Hepatocyte (in vitro differentiated cells): ENCODE data around the gene NUBPL. TPM values are rescaled to one million over a fixed set of nuclear protein-coding genes. Genes with fewer than 3 reads are reported as not detected.
"Not testable (repeated sequence)": the region's sequence is repeated elsewhere in the genome, so short reads cannot be mapped to it uniquely, and the experiment has no call there.

Experiments
- DNase-seq: peaks from one replicate; pipeline ENCODE4 v3.0.0-alpha.2; 2016; ENCODE audit warnings: low spot score
- H2AFZ ChIP-seq: fragments of 200-600 bp; sonication (generic); 2 replicates; pipeline ENCODE4 v1.6.0; 2016; ENCODE audit warnings: antibody characterized with exemption, mild to moderate bottlenecking
- H3K27ac ChIP-seq: fragments of 200-600 bp; sonication (generic); 2 replicates; pipeline ENCODE4 v1.5.1; 2016; ENCODE audit warnings: mild to moderate bottlenecking
- H3K27me3 ChIP-seq: fragments of 200-600 bp; sonication (generic); 2 replicates; pipeline ENCODE4 v1.6.1; 2016
- H3K36me3 ChIP-seq: fragments of 200-600 bp; sonication (generic); replicated peaks from 2 replicates; pipeline ENCODE4 v1.5.1; 2016; ENCODE audit warnings: low read depth; ENCODE audit not compliant: insufficient read depth
- H3K4me1 ChIP-seq: fragments of 200-600 bp; sonication (generic); 2 replicates; pipeline ENCODE4 v1.5.1; 2016; ENCODE audit warnings: mild to moderate bottlenecking, moderate library complexity; ENCODE audit not compliant: insufficient read depth
- H3K4me2 ChIP-seq: fragments of 200-600 bp; sonication (generic); 2 replicates; pipeline ENCODE4 v1.6.0; 2016
- H3K4me3 ChIP-seq: fragments of 200-600 bp; sonication (generic); 2 replicates; pipeline ENCODE4 v1.5.1; 2016; ENCODE audit warnings: mild to moderate bottlenecking
- H3K79me2 ChIP-seq: fragments of 200-600 bp; sonication (generic); 2 replicates; pipeline ENCODE4 v1.6.0; 2017; ENCODE audit warnings: mild to moderate bottlenecking
- H3K9me2 ChIP-seq: fragments of 200-600 bp; sonication (generic); replicated peaks from 2 replicates; pipeline ENCODE4 v1.6.0; 2017; ENCODE audit warnings: mild to moderate bottlenecking; ENCODE audit not compliant: insufficient read depth
- H3K9me3 ChIP-seq: fragments of 200-600 bp; sonication (generic); 2 replicates; pipeline ENCODE4 v1.5.1; 2016; ENCODE audit warnings: low read depth, mild to moderate bottlenecking
- H4K20me1 ChIP-seq: fragments of 200-600 bp; sonication (generic); 2 replicates; pipeline ENCODE4 v1.6.0; 2016; ENCODE audit warnings: mild to moderate bottlenecking; ENCODE audit not compliant: insufficient read depth, poor library complexity, severe bottlenecking
- CTCF ChIP-seq: fragments of 200-600 bp; sonication (generic); IDR thresholded peaks from 2 replicates; pipeline ENCODE4 v1.5.1; 2016; ENCODE audit warnings: antibody characterized with exemption, mild to moderate bottlenecking; ENCODE audit not compliant: poor library complexity
- EZH2 ChIP-seq: fragments of 200-600 bp; sonication (generic); IDR thresholded peaks from 2 replicates; pipeline ENCODE4 v1.6.1; 2016; ENCODE audit warnings: antibody characterized with exemption, mild to moderate bottlenecking, borderline replicate concordance
- EZH2phosphoT487 ChIP-seq: fragments of 200-600 bp; sonication (generic); IDR thresholded peaks from one replicate; pipeline ENCODE4 v1.6.1; 2018; ENCODE audit warnings: antibody characterized with exemption, mild to moderate bottlenecking, low read depth, moderate library complexity; ENCODE audit not compliant: unreplicated experiment, severe bottlenecking
- WGBS: methylation state at CpG from one replicate; pipeline ENCODE4 v1.1.6; 2016; ENCODE audit warnings: low lambda C conversion rate; ENCODE audit errors: missing lambda C conversion rate; 5-methylcytosine and 5-hydroxymethylcytosine counted together
- polyA plus RNA-seq: library from polyadenylated mRNA; unstranded; fragments of >200 nt; fragmentation: Nextera tagmentation; extraction: Ambion mirVana; gene quantifications from 2 replicates; pipeline ENCODE4 v1.2.1, GENCODE V29; 2016
- total RNA-seq: library from RNA; depleted of rRNA; stranded (reverse); fragments of >200 nt; gene quantifications from 2 replicates; pipeline ENCODE4 v1.2.3, GENCODE V29; 2014

NUBPL gene
- total and polyA plus RNA-seq, 2 experiments from 2014 or later: 7.4 to 14.8 TPM

DNA sequence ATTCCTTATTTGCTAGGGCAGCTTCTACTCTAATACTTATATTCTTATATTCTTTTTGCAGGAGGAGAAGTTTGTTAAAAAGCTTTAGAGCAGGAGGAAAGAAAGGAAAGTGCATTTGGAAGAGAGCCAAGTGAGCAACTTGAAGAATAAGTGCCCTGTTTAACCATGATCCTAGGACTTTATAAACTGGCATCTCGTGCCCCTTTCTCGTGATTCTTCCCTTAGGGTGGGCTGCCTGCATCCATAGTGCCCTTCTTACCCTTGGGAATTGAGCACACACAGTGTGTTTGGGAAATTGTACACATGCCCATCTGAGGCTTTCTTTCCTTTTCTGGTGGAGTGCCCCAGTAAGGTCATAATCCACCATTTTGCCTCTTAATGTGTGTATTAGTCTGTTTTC, 141.9 kb downstream of the NUBPL start:
- Histone ChIP-seq H3K4me1 (no peaks in the 10 kb centered on the region), H3K4me2 (no peak overlapping the region)
- 63% methylated on average over 2 of the region's 2 CpGs for WGBS

DNA sequence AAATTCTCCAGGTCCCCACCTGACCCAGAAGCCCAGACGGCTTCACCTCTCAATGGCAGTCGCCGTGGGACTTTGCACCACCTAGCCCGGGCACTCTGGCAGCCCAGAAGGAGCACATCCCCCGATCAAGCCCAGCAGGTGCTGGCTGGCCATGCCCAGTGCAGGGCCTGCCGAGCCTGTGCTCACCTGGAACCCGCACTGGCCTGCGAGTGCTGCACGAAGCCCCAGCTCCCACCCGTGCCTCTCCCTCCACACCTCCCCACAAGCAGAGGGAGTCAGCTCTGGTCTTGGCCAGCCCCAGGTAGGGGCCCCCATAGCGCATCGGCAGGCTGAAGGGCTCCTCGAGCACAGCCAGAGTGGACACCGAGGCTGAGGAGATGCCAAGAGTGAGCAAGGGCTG, 144.5 kb downstream of the NUBPL start:
- Histone ChIP-seq H3K9me2 (no peaks in the 10 kb centered on the region), H3K27ac (no peak overlapping the region), H3K4me2 (no peak overlapping the region), H4K20me1 (no peaks in the 10 kb centered on the region), H2AFZ (no peak overlapping the region), H3K4me1 (no peaks in the 10 kb centered on the region), H3K36me3 (no peaks in the 10 kb centered on the region), H3K27me3 (no peaks in the 10 kb centered on the region), H3K79me2 (no peaks in the 10 kb centered on the region), H3K9me3 (no peaks in the 10 kb centered on the region), H3K4me3 (no peak overlapping the region)
- 85% methylated on average over 14 of the region's 14 CpGs for WGBS
- no peak for DNase-seq
- TF ChIP-seq EZH2phosphoT487 (no peak), CTCF (no peak), EZH2 (no peak)

More for the DNA sequence above, 141.9 kb downstream of the NUBPL start:
- Histone ChIP-seq H3K9me2 (no peaks in the 10 kb centered on the region), H3K9me3 (no peaks in the 10 kb centered on the region), H3K79me2 (no peaks in the 10 kb centered on the region), H3K27ac (no peak overlapping the region), H3K36me3 (no peaks in the 10 kb centered on the region), H2AFZ (no peak overlapping the region), H3K27me3 (no peaks in the 10 kb centered on the region), H3K4me3 (no peak overlapping the region), H4K20me1 (no peaks in the 10 kb centered on the region)
- DNase-seq: no peak
- no peak for TF ChIP-seq EZH2
- no peak for TF ChIP-seq CTCF
- no peak for TF ChIP-seq EZH2phosphoT487

DNA sequence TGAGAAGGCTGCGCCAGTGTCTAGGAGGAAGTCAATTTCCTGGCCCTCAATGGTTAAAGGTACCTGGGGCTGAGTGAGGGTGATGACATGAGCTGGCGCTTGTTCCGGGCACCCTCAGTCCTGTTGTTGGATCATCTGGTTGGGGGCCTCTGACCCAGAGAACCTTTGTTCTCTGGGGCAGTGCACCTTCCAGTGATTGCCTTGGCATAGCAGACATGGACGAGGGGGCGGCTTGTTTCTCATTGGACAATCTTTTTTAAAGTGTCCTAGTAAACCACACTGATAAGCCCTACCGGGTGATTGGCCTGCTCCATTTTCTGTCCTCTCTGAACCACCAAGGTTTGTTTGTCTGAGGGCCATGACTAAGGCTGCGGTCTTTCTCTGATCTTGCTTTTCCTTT, 147.5 kb downstream of the NUBPL start:
- not testable (repeated sequence) for DNase-seq, H2AFZ ChIP-seq, H3K27ac ChIP-seq, H3K4me1 ChIP-seq, H3K9me2 ChIP-seq, H3K4me3 ChIP-seq, H3K9me3 ChIP-seq, H3K36me3 ChIP-seq, H3K27me3 ChIP-seq, H3K79me2 ChIP-seq, H3K4me2 ChIP-seq, H4K20me1 ChIP-seq
- WGBS: 96% methylated on average over 7 of the region's 7 CpGs

- no peak for TF ChIP-seq EZH2
- no peak for TF ChIP-seq CTCF
- TF ChIP-seq EZH2phosphoT487: no peak
- Histone ChIP-seq H3K79me2 (no peaks in the 10 kb centered on the region), H3K4me3 (no peak overlapping the region), H3K9me3 (no peaks in the 10 kb centered on the region), H3K36me3 (no peaks in the 10 kb centered on the region), H3K27me3 (no peaks in the 10 kb centered on the region), H3K9me2 (no peaks in the 10 kb centered on the region), H3K4me1 (no peaks in the 10 kb centered on the region), H3K4me2 (no peak overlapping the region), H3K27ac (no peak overlapping the region), H4K20me1 (no peaks in the 10 kb centered on the region), H2AFZ (no peak overlapping the region)
- 94% methylated on average over 18 of the region's 18 CpGs for WGBS
- DNase-seq: no peak
Measured at GRCh38 chr14:31712244-31713127, 151.3 kb downstream of the NUBPL start.
